C1 segment of cervical spinal cord (tissue), 14 donors: ENCODE results near the gene GRHL3.
A peak's percentile ranks its signal among the peaks of the same experiment; 100 is the strongest.

Experiments
- DNase-seq, 14 donors: peaks; one replicate each; lab custom pipeline; 2025; lab: John Stamatoyannopoulos, UW

The GRHL3 gene

DNA sequence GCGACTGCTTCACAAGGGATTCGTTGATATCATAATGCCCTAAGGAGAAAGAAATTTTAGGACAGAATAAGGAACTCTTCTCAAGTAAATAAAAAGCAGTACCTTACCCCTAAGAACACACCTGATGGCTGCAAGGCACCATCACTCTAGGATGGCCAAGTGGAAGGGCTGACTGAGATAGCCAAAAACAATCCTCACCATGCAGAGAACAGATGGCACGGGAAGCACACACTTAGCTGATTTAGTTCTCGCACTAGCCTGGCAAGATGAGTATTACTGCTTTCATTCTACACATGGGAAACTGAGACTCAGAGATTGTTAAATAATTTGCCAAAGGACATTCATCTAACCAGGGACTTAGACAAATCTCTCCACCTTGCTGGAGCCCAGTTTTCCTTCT, 50.6 kb downstream of the GRHL3 start:
- peak in 1 of 14 donors; percentile 88 for DNase-seq

GRCh38 chr1:24373044-24373443, 53.9 kb downstream of the GRHL3 start:
- no peak for DNase-seq

GRCh38 chr1:24373710-24374109, 54.6 kb downstream of the GRHL3 start:
- no peak for DNase-seq

DNA sequence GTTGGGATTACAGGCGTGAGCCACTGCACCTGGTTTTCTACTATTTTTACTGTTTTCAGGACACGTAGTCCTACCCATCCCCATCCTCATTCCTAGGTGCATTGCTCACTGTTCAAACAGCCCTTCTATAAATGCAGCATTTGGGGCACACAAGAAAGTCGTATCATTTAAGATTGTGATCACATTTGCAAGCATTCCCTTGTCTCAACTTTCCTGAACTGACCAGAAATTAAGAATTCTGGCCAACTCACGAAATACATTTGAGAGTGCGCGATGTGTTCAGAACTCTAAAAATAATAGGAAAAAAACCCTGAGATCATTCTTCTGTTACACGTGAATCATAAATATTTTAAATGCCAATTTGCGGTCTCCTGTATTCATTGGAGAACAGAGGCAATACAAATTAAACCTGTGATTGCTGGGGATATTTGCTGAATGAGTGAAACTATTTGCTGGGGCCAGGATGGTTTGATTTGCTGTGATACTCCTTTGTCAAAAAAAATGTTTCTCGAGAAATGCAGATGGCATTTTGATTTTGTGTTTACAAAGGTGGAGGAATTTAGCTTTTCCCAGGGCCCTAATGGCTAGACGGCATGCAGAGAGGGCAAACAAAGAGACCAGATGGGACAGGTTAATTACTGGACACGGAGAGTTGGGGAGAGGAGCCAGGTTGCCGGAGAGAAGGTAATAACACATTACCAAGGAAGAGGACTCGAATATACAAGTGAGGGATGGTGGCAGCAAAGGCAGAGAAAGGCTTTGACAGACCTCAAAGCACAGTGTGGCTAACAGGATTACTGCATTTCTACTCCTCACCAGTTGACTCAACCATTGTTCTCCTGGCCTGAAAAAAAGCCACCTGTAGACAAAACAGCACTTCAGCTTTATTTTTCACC, 56.0 kb downstream of the GRHL3 start:
- DNase-seq, result peak in 1 of 14 donors; percentile 98

GRCh38 chr1:24379733-24380315, 60.7 kb downstream of the GRHL3 start:
- no peak for DNase-seq

DNA sequence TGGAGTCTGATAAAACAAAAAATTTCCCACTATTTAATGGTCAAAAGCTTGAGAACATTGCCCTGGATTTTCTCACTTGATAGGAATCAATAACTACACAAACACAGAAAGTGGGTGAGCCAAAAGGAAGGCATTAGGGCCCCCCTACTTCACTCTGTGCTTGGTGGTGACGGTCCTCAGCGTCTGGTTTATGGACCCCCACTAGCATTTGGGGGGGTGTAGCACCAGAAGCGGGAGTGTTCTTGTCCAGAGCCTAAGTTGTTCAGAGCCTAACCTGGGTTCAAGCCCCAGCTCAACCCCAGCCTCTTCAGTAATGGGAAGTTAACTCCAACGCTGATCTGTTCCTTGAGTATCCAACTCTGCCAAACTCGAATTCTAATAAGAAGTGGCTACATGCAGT, 61.4 kb downstream of the GRHL3 start:
- no peak for DNase-seq

GRCh38 chr1:24381256-24381655, 62.1 kb downstream of the GRHL3 start:
- no peak for DNase-seq

DNA sequence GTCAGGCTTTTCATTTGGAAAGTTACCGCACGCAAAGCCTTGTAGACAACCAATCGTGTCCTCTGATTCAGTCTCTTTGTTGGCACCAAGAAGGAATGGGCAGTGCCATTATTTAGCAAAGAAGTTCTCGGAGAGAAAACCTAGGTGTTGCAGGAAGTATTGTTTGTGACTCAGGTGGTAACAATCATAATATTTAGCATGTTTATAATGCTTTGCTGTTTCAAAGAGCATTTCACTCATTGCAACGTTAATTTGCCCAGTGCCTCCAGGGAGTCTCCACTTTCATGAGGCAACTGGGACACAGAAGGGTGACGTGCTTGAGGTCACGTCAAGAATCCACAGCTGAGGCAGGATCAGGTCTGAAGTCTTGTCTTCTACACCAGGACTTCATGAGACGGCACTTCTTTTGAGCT, 63.0 kb downstream of the GRHL3 start:
- DNase-seq, result no peak

DNA sequence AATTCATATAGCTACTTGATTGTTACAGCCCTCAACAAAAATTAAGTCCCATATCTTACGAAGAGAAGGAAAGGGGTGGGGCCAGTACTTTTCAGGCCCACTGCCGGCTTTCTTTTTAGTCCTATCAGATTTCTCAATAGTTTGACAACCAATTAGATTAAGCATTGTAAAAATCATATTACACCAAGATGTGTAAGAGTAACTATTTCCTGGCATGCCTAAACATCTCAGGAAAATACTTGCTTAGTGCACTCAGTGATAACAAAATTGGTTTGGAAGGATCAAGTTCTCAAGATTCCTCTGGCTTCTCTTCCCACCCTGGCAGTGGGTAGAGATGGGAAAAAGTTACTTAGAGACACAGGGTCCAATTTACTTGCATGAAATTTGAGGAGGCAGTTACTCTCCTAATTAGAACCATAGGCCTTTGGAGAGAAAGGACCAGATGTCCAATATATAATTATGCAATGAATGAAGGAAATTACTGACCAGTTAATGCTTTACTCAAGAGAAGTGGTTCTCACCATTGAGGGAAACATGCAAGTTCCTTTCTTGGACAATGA, 64.3 kb downstream of the GRHL3 start:
- DNase-seq, result no peak

GRCh38 chr1:24384251-24385090, 65.3 kb downstream of the GRHL3 start:
- DNase-seq, result no peak

DNA sequence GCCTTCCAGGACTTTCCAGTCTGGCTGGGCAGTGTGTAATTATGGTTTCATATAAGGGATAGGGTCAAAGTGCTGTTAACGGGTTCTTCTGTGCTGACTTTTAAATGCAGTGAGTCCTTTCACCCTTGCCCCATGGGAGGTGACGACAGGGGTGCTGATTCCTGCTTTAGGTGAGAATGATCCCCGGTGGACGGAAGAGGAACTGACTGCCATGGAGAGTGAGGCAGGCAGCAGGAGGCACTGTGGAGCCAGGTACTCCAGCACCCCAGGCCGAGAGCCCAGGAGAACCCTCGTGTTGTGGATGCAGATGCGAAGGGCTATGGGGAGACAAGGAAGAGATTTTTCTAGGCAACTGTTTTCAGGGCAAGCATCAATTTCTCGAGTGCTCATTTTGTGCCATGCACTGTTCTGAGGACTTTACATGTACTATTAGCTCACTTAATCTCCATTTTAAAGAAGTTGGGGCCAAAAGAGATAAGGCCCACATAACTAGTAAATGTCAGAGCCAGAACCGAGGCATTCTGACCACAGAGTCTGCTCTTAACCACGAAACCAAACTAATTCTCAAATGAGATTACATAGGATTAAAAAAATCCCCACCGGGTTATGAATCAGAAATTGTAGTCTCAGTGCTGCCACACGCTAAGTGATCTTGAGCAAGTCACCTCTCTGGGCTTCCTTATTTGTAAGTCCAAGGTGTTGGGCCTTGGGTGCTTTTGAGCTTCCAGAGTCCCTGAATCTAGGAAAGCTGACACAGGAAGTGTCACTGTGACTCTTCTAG, 66.2 kb downstream of the GRHL3 start:
- DNase-seq, result no peak

GRCh38 chr1:24386241-24386640, 67.1 kb downstream of the GRHL3 start:
- DNase-seq, result no peak

- DNase-seq, result no peak
These were observed 67.8 kb downstream of the GRHL3 start for GRCh38 chr1:24386931-24387330.

DNA sequence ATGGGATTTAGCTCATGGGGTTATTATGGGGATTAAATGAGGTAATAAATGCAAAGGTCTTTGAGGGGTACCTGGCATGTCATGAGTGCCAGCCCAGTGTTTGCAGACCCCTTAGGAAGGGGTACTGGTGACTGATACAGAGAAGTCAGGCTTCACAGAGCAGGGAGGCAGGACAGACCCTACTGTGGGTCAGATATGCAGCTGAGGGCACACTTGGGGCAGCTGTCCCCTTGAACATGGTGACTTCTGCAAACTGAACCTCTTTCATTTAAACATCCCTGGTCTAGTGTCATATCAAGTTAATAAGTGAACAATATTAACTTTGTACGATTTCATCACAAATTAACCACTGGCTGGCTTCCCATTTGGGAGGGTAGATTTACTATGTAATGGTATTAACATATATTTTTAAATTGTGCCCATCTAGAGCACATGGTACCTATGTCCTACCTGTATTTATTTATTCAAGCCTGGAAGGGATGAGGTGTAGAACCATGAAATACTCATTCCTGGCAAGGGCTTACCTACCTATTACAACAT, 68.5 kb downstream of the GRHL3 start:
- no peak for DNase-seq

- no peak for DNase-seq
These were observed 69.3 kb downstream of the GRHL3 start for GRCh38 chr1:24388331-24388885.

GRCh38 chr1:24389231-24389678, 70.1 kb downstream of the GRHL3 start:
- no peak for DNase-seq

DNA sequence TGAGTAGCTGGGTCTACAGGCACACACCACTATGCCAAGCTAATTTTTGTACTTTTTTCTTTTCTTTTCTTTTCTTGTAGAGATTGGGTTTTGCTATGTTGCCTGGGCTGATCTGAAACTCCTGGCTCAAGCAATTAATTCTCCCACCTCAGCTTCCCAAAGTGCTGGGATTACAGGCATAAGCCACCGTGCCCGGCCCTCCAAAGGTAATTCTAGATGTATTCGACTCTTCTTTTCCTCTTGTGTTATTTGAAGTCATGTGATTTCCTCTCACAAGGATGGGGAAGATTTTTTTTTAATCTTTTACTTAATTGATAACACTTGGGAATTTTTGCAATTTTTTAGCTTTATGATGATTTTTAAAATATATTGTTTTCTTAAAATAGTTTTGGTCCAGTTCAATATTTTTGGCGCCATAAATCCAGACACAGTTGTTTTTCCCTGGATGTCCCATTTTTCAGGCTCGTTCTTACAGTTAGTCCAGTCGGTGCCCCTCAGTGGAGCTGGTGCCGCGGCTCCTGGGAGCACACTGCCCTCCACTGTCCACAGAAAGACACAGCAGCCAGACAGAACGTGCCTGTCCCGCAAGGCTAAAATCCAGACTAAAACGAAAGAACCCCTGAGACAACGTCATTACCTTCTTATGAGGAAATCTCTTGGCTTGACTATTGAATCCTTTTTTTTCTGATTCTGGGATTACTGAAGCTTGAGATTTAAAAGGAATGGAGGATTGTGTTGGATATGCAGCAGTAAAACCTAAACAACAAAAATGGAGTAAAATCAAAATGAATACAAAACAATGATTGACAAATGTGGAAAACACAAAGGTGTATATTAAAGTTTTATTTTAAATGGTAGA, 72.0 kb downstream of the GRHL3 start:
- peak in 12 of 14 donors; percentile 35 to 84 (median 60) for DNase-seq

GRCh38 chr1:24391882-24392603, 72.9 kb downstream of the GRHL3 start:
- peak in 12 of 14 donors; percentile 30 to 80 (median 51) for DNase-seq

DNA sequence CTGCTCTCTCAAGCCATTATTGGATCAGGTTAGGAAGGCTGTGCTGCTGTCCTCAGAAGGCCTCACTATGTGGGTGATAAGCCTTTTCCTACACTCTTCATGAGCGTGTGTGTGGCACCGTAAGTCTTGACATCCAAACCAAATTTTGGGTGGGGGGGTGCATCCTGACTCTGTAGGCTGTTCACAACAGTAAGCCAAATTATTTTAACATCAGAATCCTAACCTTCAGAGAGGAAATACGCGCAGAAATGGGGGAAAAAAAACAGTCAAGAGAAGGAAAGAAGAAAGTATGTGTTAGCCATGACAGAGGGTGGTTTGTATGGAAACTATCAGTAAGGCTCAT, 73.4 kb downstream of the GRHL3 start:
- DNase-seq, result no peak
